GM20000 (cell line): ENCODE results near the gene LRRN2.

ENCODE experiments used
- DNase-seq: peaks from one replicate; pipeline ENCODE4 v3.0.0; 2012; ENCODE audit warnings: low spot score
- TF ChIP-seq, protein P1 (sequence below): IDR thresholded peaks from 2 replicates; pipeline ENCODE4 v1.5.1; 2012; ENCODE audit warnings: mild to moderate bottlenecking, control low read depth; ENCODE audit errors: extremely low read depth, missing control alignments

The LRRN2 gene

DNA sequence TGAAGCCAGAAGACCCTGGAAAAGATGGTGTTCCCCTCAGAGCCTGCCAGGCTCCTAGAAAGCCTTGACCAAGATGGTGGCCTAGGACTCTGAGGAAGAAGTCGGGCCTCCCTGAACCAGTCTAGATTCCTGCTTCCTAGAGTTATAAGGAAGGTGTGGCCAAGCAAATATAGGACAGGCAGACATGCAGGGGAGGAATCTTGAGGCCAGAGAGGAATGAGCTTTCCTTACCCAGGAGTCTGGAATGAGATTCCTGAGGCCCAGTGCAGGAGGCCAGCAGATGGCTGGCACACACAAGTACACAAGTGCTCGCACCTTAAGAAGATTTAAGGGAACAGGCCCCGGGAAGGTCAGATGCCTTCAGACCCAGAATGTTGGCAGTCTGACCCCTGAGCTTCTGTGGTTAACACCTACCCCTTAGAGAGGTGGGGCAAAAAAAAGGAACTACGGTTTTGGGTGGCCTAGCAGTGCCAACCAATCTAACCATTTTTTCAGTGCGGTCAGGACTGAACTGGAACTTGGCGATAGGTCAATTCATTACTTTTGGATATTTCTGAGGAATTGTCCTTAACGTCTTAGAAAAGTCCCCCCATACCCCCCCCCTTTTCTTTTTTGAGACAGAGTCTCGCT, 96.0 kb downstream of the LRRN2 start:
- no peak for DNase-seq
- TF ChIP-seq, protein P1, sequence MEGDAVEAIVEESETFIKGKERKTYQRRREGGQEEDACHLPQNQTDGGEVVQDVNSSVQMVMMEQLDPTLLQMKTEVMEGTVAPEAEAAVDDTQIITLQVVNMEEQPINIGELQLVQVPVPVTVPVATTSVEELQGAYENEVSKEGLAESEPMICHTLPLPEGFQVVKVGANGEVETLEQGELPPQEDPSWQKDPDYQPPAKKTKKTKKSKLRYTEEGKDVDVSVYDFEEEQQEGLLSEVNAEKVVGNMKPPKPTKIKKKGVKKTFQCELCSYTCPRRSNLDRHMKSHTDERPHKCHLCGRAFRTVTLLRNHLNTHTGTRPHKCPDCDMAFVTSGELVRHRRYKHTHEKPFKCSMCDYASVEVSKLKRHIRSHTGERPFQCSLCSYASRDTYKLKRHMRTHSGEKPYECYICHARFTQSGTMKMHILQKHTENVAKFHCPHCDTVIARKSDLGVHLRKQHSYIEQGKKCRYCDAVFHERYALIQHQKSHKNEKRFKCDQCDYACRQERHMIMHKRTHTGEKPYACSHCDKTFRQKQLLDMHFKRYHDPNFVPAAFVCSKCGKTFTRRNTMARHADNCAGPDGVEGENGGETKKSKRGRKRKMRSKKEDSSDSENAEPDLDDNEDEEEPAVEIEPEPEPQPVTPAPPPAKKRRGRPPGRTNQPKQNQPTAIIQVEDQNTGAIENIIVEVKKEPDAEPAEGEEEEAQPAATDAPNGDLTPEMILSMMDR: no peak

DNA sequence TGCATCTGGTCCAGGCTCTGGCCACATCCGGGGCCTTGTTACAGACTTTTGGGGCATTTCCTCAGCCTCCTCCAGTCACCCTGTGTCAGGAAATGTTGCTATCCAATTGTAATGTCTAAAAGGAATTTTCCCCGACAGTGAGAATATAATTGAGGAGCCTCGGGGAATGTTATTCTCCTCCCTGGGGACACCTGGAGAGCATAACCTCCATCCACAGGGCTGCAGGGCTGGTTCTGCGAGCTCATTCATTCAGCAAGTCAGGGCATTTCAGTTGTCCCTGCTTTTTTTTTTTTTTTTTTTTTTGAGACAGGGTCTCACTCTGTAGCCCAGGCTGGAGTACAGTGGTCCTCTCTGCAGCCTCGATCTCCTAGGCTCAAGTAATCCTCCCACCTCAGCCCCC, 96.7 kb downstream of the LRRN2 start:
- DNase-seq: no peak
- TF ChIP-seq, protein P1: no peak

DNA sequence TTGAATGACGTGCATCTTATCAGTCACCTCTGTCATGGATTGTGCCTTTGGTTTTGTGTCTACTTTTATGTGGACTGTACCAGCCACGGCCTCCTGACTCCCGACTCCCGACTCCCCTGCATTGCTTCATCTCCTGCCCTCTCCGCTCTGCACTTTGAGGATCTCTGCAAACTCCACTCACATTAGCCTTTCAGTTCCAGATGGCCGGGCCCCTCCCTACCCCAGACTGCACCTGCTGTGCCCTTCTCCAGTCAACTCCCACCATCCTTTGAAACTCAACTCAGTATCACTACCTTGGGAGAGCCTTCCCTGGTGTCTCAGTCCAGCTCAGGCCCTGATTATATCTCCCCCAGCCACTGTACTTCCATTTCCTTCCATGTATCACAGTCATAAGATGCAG, 97.9 kb downstream of the LRRN2 start:
- DNase-seq: no peak
- TF ChIP-seq, protein P1: no peak

DNA sequence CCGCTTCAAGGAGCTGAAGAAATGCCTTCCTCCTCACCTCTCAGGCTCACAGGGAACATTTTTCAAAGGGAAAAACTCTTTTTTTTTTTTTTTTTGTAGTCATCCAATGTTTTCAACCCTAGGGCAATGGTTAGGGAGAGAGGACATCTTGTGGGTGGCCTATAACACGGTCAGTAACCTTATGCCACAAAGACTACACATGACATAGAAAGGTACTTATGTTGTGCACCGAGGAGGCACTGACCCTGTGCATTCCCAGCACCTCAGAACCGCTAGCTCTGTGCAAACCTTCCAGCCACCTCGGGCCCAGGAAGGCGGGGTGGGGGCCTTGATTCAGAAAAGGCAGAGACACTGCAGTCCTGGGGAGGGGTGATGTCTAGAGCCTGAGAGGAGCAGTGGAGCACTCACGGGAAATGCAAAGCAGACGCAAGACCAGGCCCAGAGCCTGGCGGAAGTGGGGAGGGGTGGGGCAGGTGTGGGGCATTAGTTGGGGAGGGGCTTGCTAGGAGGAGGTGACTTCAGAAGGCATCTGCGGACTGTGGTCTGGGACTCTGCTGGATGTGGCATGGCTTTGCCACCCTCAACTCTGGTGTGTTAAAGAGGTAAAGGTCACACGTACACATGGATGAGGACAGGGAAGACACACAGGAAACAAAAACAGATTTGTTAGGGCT, 100.7 kb downstream of the LRRN2 start:
- DNase-seq: no peak
- TF ChIP-seq, protein P1: no peak

DNA sequence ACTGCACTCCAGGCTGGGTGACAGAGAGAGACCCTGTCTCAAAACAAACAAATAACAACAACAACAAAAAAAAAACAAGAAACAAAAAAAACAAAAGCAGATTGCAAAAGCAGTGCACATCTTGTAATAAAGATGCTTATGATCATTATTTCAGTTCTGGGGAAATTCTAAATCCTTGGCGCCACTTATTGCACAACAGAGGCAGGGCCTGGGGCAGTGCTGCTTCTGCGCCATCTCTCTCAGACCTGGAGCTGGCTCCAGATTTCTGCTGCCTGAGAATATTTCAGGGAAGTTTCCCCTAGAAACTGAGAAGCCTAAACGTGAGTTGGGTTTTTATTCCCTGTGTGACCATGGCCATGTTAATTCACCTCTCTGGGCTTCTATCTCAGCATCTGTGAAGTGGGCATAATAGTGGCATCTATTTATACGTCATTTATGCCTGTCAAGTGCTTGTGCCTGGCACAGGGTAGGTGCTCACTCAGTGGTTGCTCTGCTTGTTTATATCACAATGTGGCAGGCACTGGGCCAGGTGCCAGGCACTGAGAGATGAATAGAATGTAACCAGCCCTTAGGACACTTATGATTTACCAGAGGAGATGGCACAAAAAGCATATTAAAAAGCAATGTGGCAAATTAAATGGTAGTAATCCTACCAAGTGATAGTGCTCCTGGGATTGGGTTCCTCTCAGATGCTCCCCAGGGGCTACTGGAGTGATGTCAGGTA, 101.5 kb downstream of the LRRN2 start:
- TF ChIP-seq, protein P1: no peak
- no peak for DNase-seq

DNA sequence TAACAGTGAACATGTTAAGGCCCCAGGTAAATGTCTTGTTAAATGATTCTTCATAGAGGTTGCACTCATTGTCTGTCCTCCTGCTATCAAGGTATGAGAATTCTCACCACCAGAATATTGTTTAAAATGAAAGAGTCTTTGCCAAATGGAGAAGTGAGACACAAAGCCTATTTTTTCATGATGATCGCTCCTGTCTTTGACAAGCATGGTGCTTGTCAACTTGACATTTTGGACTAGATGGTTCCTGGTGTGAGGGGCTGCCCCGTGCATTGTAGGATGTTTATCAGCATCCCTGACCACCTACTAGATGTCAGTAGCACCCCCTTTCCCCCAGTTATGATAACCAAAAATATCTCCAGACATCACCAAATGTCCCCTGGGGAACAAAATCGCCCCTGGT, 103.8 kb downstream of the LRRN2 start:
- DNase-seq: no peak
- TF ChIP-seq, protein P1: no peak

DNA sequence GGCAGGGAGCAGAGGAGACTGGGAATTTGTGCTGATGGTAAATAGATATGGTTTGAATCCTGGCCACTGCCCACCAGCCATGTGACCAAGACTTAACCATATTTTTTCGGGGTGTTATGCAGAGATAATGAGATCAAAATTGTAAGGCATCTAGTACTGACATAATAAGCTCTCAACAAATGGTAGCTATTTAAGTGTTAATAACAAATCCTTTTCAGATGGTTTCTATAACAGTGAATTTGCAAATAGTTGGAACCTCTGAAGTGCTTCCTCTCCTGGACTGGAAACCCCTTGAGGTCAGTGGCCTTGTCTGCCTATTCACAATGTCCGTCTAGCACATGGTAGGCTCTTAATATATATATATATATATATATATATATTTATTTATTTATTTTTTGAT, 104.7 kb downstream of the LRRN2 start:
- DNase-seq: no peak
- TF ChIP-seq, protein P1: no peak
